ENCODE data around the gene DNAJC25.

DNA sequence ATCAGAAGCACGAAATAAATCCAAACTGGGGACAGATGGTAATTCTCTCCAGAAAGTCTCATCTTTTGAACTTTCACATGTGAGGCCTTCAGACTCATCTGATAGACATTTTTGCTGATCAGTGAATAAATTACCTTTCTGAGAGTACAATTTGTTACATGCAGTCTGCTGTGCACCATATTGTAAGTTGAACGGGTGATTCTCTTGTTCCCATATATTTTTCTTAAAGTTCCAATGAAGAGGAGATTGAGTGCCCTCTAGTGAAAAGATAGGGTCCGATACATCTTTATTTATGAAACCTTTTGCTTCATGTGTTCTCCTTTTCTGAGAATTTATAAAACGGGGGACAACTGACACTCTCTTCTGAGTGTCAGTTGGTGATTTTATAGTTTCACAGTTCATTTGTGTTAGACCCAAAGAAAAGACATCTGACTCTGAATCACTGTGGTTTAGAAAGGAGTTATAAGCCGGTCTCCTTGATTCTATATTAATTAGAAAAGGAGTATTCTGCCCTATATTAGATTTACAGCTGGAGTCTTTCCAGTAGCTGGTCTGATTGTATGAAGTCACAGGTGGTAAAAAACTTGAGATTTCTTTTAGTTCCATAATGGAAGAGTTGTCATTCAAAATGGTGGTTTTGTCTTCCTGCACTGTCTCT, 60.7 kb downstream of the DNAJC25 start:
- no peak for TF ChIP-seq ZNF547 (CRISPR knock-in tag; IDR thresholded peaks at IDR 0.05)
- TF ChIP-seq, protein P1, sequence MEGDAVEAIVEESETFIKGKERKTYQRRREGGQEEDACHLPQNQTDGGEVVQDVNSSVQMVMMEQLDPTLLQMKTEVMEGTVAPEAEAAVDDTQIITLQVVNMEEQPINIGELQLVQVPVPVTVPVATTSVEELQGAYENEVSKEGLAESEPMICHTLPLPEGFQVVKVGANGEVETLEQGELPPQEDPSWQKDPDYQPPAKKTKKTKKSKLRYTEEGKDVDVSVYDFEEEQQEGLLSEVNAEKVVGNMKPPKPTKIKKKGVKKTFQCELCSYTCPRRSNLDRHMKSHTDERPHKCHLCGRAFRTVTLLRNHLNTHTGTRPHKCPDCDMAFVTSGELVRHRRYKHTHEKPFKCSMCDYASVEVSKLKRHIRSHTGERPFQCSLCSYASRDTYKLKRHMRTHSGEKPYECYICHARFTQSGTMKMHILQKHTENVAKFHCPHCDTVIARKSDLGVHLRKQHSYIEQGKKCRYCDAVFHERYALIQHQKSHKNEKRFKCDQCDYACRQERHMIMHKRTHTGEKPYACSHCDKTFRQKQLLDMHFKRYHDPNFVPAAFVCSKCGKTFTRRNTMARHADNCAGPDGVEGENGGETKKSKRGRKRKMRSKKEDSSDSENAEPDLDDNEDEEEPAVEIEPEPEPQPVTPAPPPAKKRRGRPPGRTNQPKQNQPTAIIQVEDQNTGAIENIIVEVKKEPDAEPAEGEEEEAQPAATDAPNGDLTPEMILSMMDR (CRISPR knock-in tag; IDR thresholded peaks at IDR 0.05), result peak; percentile 57
- TF ChIP-seq, protein P2, sequence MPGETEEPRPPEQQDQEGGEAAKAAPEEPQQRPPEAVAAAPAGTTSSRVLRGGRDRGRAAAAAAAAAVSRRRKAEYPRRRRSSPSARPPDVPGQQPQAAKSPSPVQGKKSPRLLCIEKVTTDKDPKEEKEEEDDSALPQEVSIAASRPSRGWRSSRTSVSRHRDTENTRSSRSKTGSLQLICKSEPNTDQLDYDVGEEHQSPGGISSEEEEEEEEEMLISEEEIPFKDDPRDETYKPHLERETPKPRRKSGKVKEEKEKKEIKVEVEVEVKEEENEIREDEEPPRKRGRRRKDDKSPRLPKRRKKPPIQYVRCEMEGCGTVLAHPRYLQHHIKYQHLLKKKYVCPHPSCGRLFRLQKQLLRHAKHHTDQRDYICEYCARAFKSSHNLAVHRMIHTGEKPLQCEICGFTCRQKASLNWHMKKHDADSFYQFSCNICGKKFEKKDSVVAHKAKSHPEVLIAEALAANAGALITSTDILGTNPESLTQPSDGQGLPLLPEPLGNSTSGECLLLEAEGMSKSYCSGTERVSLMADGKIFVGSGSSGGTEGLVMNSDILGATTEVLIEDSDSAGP (CRISPR knock-in tag; IDR thresholded peaks at IDR 0.05; ENCODE audit: borderline replicate concordance), result no peak
- no peak for TF ChIP-seq HNRNPLL (IDR thresholded peaks at IDR 0.05; ENCODE audit: low read depth, low read length, poor library complexity, severe bottlenecking)
- TF ChIP-seq, protein P3, sequence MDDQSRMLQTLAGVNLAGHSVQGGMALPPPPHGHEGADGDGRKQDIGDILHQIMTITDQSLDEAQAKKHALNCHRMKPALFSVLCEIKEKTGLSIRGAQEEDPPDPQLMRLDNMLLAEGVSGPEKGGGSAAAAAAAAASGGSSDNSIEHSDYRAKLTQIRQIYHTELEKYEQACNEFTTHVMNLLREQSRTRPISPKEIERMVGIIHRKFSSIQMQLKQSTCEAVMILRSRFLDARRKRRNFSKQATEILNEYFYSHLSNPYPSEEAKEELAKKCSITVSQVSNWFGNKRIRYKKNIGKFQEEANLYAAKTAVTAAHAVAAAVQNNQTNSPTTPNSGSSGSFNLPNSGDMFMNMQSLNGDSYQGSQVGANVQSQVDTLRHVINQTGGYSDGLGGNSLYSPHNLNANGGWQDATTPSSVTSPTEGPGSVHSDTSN (CRISPR knock-in tag; IDR thresholded peaks at IDR 0.05; ENCODE audit: borderline replicate concordance), result no peak
- peak; percentile 33 to 53; a peak in 3 of 4 replicates for TF ChIP-seq MAFK (conservative IDR thresholded peaks at IDR 0.05 in 1 of 2, IDR thresholded peaks at IDR 0.05 in 1 of 2; ENCODE audit: low read length in 2 of 2)

All from HepG2 (cell line).